ENCODE results near the gene HPCAL4.
A peak's percentile ranks its signal among the peaks of the same experiment; 100 is the strongest.

The HPCAL4 gene

GRCh38 chr1:39639305-39640130 lies 51.7 kb downstream of the HPCAL4 start, which contains the start of gene HEYL:
Gene HEYL, minus strand, starts transcription at chr1:39639643. Its CDS starts 18 bp downstream, at chr1:39639625.
- peak; percentile 94 for DNase-seq
- Mint-ChIP-seq H3K27ac (peak within 1 kb of the TSS; percentile 32), H3K27me3 (ENCODE audit: low read depth, poor library complexity) (peaks cover 12% of the 10 kb centered on the region), H3K4me3 (peak within 1 kb of the TSS; percentile 83), H3K9me3 (no peaks in the 10 kb centered on the region), H3K4me1 (peaks cover 62% of the 10 kb centered on the region), H3K36me3 (ENCODE audit: low read depth) (no peaks in the 10 kb centered on the region)
- TF ChIP-seq, protein P1, sequence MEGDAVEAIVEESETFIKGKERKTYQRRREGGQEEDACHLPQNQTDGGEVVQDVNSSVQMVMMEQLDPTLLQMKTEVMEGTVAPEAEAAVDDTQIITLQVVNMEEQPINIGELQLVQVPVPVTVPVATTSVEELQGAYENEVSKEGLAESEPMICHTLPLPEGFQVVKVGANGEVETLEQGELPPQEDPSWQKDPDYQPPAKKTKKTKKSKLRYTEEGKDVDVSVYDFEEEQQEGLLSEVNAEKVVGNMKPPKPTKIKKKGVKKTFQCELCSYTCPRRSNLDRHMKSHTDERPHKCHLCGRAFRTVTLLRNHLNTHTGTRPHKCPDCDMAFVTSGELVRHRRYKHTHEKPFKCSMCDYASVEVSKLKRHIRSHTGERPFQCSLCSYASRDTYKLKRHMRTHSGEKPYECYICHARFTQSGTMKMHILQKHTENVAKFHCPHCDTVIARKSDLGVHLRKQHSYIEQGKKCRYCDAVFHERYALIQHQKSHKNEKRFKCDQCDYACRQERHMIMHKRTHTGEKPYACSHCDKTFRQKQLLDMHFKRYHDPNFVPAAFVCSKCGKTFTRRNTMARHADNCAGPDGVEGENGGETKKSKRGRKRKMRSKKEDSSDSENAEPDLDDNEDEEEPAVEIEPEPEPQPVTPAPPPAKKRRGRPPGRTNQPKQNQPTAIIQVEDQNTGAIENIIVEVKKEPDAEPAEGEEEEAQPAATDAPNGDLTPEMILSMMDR (IDR thresholded peaks at IDR 0.05) = peak; percentile 45

DNA sequence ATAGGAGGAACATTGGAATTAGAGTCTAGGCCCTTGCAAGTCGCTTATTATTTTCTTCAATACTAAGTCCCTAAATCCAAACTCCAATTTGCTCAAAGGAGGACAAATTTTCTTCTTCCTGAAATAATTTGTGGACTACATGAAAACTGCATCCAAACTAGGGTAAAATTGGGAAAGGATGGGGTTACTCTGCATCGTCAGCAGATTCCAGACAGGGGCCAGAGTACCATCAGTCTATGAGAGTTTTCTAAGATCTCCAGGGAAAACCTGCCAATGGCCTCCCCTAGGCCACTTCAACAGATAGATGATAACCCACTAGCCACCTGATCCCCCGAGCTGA lies 52.3 kb downstream of the HPCAL4 start:
- no peak for DNase-seq
- peaks cover 12% of the 10 kb centered on the region for H3K27me3 Mint-ChIP-seq (ENCODE audit: low read depth, poor library complexity)
- H3K4me1 Mint-ChIP-seq = peaks cover 63% of the 10 kb centered on the region
- H3K27ac Mint-ChIP-seq = no peak overlapping the region
- TF ChIP-seq, protein P1 (IDR thresholded peaks at IDR 0.05) = no peak
- peak overlapping the region; percentile 83 for H3K4me3 Mint-ChIP-seq
- no peaks in the 10 kb centered on the region for H3K9me3 Mint-ChIP-seq
- H3K36me3 Mint-ChIP-seq (ENCODE audit: low read depth) = no peaks in the 10 kb centered on the region

GRCh38 chr1:39637361-39637760 lies 53.9 kb downstream of the HPCAL4 start:
- H3K27ac Mint-ChIP-seq = peak overlapping the region; percentile 77
- TF ChIP-seq, protein P1 (IDR thresholded peaks at IDR 0.05) = no peak
- H3K9me3 Mint-ChIP-seq = no peaks in the 10 kb centered on the region
- peak overlapping the region; percentile 73 for H3K4me3 Mint-ChIP-seq
- no peak for DNase-seq
- H3K27me3 Mint-ChIP-seq (ENCODE audit: low read depth, poor library complexity) = peaks cover 12% of the 10 kb centered on the region
- peaks cover 67% of the 10 kb centered on the region for H3K4me1 Mint-ChIP-seq
- H3K36me3 Mint-ChIP-seq (ENCODE audit: low read depth) = no peaks in the 10 kb centered on the region

GRCh38 chr1:39635871-39636210 lies 55.4 kb downstream of the HPCAL4 start:
- H3K9me3 Mint-ChIP-seq = no peaks in the 10 kb centered on the region
- peaks cover 9% of the 10 kb centered on the region for H3K36me3 Mint-ChIP-seq (ENCODE audit: low read depth)
- H3K27ac Mint-ChIP-seq = peak overlapping the region; percentile 6
- no peak for DNase-seq
- TF ChIP-seq, protein P1 (IDR thresholded peaks at IDR 0.05) = no peak
- peaks cover 12% of the 10 kb centered on the region for H3K27me3 Mint-ChIP-seq (ENCODE audit: low read depth, poor library complexity)
- H3K4me3 Mint-ChIP-seq = peak overlapping the region; percentile 59
- peaks cover 82% of the 10 kb centered on the region for H3K4me1 Mint-ChIP-seq

- peaks cover 86% of the 10 kb centered on the region for H3K4me1 Mint-ChIP-seq
- no peaks in the 10 kb centered on the region for H3K9me3 Mint-ChIP-seq
- H3K4me3 Mint-ChIP-seq = peak overlapping the region; percentile 59
- H3K27ac Mint-ChIP-seq = peak overlapping the region; percentile 6
- DNase-seq = no peak
- TF ChIP-seq, protein P1 (IDR thresholded peaks at IDR 0.05) = no peak
- H3K27me3 Mint-ChIP-seq (ENCODE audit: low read depth, poor library complexity) = peaks cover 7% of the 10 kb centered on the region
- peaks cover 14% of the 10 kb centered on the region for H3K36me3 Mint-ChIP-seq (ENCODE audit: low read depth)
Observed at GRCh38 chr1:39635205-39635870, 55.9 kb downstream of the HPCAL4 start.
